GM21786 (cell line): Measurements from ENCODE around the gene CPE.

Source experiments
- ATAC-seq: cut with Tn5 transposase; IDR thresholded peaks from one replicate; pipeline ENCODE4 v1.9.1; 2021; ENCODE audit not compliant: unreplicated experiment

CPE gene

DNA sequence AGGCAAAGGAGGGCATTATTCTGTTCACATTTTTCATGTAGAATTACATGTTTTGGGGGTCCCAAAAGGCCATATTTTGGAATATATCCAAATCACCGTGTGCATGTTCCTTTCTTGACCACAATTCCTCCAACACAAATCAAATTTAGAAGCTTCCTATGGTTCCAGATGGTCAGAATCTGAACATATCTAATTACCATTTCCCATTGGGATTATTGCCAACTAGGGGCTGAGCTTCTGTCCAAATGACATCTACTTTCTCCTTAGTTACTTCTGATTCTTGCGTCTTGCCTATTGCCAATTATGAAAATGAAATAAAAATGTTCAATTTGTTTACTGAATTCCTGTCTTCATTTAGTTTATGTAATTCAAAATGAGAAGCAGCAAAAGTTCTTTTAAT lies 163.7 kb downstream of the CPE start:
- no peak for ATAC-seq
